Measurements from ENCODE around the gene TRIM58.

TRIM58 gene

DNA sequence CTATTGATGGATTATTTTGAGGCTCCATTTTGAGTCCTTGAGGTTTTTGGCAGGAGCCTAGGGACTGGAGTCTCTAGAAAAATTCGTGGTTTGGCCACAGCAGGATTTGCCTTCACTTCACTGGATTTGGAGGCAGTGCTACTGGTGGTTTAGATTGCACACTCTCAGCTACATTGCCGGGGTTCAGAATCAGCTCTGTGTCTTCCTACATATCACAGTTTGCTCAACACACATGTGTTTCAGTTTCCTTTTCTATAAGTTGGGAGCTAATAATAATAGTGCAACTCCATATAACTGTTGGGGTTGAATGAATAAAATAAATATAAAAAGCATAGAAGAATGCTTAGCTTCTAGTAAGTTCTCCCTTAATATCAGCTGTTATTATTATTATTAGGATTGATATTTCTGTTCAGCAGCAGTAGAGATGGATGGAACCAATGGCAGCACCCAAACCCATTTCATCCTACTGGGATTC is 38.2 kb downstream of the TRIM58 start, which contains the start of gene OR2W3:
OR2W3 (plus strand) TSS at position 425 of the 475 bp plus-strand sequence; CDS start at position 425, 0 bp downstream.
- DNase-seq = no peak

- no peak for DNase-seq
Observed at GRCh38 chr1:247895976-247896375, 39.0 kb downstream of the TRIM58 start.

DNA sequence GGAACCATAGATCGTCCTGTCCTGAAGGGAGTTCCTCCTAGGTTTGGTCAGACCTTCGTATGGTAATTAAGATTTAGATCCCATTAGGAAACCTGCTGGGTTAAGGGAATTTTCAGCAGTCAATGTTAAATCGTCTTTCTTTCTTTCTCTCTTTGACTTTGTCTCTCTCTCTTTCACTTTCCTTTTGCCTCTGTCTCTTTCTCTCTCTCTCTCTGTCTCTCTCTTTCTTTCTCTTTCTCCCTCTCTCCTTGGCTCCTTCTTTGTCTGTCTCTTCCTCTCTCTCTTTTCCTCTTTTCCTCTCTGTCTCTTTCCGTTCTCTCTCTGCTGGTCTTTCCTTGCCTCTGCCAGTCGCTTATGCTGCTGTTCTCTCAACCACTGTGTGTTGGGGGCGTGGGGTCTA is 47.1 kb downstream of the TRIM58 start:
- no peak for DNase-seq

- DNase-seq = no peak
Observed at GRCh38 chr1:247905181-247905580, 48.2 kb downstream of the TRIM58 start.

GRCh38 chr1:247905910-247906503 is 49.0 kb downstream of the TRIM58 start:
- no peak for DNase-seq

DNA sequence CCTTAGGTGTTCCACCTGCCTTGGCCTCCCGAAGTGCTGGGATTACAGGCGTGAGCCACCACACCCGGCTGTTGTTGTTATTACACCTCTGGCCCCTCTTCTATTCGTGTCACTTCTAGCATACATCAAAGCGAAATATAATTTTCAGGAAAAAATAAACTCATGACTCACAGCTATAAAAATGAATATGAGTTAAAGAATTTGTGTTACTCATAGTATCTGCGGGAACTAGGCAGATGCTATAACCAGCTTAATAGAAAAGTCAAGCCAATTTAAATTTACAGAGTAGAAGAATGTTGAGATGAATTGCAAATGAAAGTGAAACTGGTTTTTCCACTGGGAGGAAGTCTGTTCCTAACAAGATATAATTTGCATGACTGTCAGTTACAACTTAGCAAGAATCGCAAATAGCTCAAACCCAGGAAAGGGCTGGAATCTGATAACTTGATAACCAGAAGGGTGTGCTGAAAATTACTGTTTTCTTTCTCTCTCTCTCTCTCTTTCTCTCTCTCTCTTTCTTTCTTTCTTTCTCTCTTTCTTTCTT is 49.6 kb downstream of the TRIM58 start:
- no peak for DNase-seq

DNA sequence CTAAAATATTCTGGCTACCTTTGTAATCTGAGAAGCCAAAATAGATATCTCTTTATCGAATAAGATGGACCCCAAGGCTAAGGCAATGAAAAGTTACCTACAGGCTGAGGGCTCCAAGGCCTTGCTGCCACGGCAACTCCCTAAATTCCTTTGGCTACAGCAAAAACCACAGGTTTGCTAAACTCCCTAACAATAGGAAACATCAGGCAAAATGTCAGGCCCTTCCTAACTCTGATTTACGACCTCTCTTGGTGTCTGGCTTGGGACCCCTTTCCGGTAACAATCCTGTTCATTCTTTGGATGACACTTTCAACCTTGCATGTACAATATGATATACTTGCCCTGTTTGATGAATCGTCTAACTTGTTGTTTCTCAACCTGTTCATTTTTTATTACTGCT is 51.8 kb downstream of the TRIM58 start:
- no peak for DNase-seq

GRCh38 chr1:247913786-247914185 is 56.8 kb downstream of the TRIM58 start:
- no peak for DNase-seq

- peak; percentile 31 for DNase-seq
Observed at GRCh38 chr1:247914941-247915662, 58.1 kb downstream of the TRIM58 start.

GRCh38 chr1:247919952-247920351 is 63.0 kb downstream of the TRIM58 start, which contains the start of gene OR2T8:
OR2T8 (plus strand) TSS chr1:247920252; CDS start chr1:247921018, 766 bp downstream.
- no peak for DNase-seq

DNA sequence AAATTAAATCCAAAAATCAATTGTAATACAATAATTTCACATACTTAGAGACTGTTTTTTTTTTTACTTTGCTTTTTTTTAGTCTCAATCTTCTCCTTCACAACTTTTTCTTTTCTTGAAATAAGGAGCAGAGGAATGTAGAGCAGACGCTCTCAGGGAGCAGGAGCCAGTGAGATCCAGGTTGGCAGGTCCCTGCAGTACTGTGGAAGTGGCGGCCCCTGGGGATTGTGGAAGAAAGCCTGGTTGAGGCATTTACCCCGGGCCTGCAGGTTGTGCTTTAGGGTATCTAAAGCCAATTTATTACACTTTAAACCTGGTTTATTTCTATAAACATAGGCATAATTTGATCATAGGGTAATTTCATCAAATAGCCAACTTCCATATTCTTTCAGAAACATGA is 67.0 kb downstream of the TRIM58 start:
- DNase-seq = no peak

- no peak for DNase-seq
Observed at GRCh38 chr1:247924868-247925267, 67.9 kb downstream of the TRIM58 start, which contains the start of gene OR2AJ1. OR2AJ1 (plus strand) TSS chr1:247924889; CDS start chr1:247933769, 8,880 bp downstream.
